Body of pancreas (tissue), 4 donors: Measurements from ENCODE around the gene CPXM2. TPM values are rescaled to one million over a fixed set of nuclear protein-coding genes. Genes with fewer than 3 reads are reported as not detected.

Source experiments
- ATAC-seq: fragments of 150-250 bp; one replicate; pipeline ENCODE4 v1.9.1; 2016
- DNase-seq, 4 donors: peaks; one replicate each; pipeline ENCODE4 v3.0.0-alpha.2; 2019
- H3K27ac ChIP-seq, 4 donors: fragments of 200-600 bp; sonication (generic); 1 replicate in 3 of 4; 2 replicates in 1 of 4; pipeline versions ENCODE4 v1.5.1 to v1.6.1; 2016 to 2019; ENCODE audit warnings: mild to moderate bottlenecking in 1 of 4, mixed read lengths in 1 of 4, moderate library complexity in 1 of 4
- H3K27me3 ChIP-seq, 2 donors: fragments of 200-600 bp; sonication (generic); one replicate each; pipeline ENCODE4 v1.6.0; 2016; ENCODE audit warnings: mild to moderate bottlenecking in 1 of 2
- H3K36me3 ChIP-seq, 2 donors: fragments of 200-600 bp; sonication (generic); replicated peaks in 1 of 2; 2 replicates each; pipeline ENCODE4 v1.5.1; 2016; ENCODE audit warnings: low read depth in 2 of 2; ENCODE audit not compliant: insufficient read depth in 1 of 2
- H3K4me1 ChIP-seq: fragments of 200-600 bp; sonication (generic); one replicate; pipeline ENCODE4 v1.6.0; 2016
- H3K4me3 ChIP-seq, 2 donors: fragments of 200-600 bp; sonication (generic); 1 replicate in 1 of 2; 2 replicates in 1 of 2; pipeline ENCODE4 v1.5.1; 2016 to 2019
- H3K9me3 ChIP-seq, 3 donors: fragments of 200-600 bp; sonication (generic); 1 replicate in 2 of 3; 2 replicates in 1 of 3; pipeline ENCODE4 v1.5.1; 2016
- POLR2A ChIP-seq, 3 donors: fragments of 450-650 bp; IDR thresholded peaks; one replicate each; pipeline ENCODE4 v1.6.1; 2016; ENCODE audit warnings: antibody characterized with exemption in 3 of 3, mild to moderate bottlenecking in 2 of 3
- WGBS, 2 donors: methylation state at CpG; one replicate each; pipeline ENCODE4 v1.1.5; 2017; 5-methylcytosine and 5-hydroxymethylcytosine counted together
- intact Hi-C: fragments of 100-400 bp; cut with DNase I; formaldehyde crosslinking; loops from one replicate; pipeline ENCODE4 v1.15.1; 2023
- total RNA-seq, 2 donors: library from RNA; depleted of rRNA; stranded (reverse); fragments of >200 nt; gene quantifications; one replicate each; pipeline ENCODE4 v1.1.0, GENCODE V29; 2016
- TF ChIP-seq, protein P1 (sequence below), 7 experiments: fragments of 450-650 bp in 4 of 7; fragments of 200-600 bp in 3 of 7; sonication (generic) in 3 of 7; IDR thresholded peaks; one replicate each; pipeline ENCODE4 v1.5.1; 2016 to 2019; ENCODE audit warnings: antibody characterized with exemption in 7 of 7

CPXM2 gene
- total RNA-seq, 2 donors from 2014 or later: 4.2 to 8.2 TPM

DNA sequence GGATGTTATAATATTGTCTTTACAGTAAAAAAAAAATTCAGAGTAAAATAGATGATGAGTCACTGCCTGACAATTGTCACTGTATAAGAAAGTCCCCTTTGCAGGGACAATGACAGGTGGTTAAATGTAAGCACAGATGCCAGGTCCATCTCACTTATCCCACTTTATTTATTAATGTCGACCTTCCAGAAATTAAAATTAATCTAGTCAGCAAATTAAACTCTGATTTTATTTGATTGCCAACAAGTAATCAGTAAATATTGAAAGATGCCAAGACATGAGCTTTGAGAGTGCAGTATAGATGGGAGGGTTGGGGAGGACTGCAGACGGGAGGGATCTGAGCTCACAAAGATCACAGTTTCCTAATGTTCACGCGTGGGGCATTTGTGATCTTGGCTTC is 50.9 kb downstream of the CPXM2 start:
- intact Hi-C loops: no loop called here
- TF ChIP-seq, protein P1, sequence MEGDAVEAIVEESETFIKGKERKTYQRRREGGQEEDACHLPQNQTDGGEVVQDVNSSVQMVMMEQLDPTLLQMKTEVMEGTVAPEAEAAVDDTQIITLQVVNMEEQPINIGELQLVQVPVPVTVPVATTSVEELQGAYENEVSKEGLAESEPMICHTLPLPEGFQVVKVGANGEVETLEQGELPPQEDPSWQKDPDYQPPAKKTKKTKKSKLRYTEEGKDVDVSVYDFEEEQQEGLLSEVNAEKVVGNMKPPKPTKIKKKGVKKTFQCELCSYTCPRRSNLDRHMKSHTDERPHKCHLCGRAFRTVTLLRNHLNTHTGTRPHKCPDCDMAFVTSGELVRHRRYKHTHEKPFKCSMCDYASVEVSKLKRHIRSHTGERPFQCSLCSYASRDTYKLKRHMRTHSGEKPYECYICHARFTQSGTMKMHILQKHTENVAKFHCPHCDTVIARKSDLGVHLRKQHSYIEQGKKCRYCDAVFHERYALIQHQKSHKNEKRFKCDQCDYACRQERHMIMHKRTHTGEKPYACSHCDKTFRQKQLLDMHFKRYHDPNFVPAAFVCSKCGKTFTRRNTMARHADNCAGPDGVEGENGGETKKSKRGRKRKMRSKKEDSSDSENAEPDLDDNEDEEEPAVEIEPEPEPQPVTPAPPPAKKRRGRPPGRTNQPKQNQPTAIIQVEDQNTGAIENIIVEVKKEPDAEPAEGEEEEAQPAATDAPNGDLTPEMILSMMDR (IDR thresholded peaks at IDR 0.05): no peak
- TF ChIP-seq POLR2A (IDR thresholded peaks at IDR 0.05): no peak
- no peaks in the 10 kb centered on the region for H3K4me1 ChIP-seq

DNA sequence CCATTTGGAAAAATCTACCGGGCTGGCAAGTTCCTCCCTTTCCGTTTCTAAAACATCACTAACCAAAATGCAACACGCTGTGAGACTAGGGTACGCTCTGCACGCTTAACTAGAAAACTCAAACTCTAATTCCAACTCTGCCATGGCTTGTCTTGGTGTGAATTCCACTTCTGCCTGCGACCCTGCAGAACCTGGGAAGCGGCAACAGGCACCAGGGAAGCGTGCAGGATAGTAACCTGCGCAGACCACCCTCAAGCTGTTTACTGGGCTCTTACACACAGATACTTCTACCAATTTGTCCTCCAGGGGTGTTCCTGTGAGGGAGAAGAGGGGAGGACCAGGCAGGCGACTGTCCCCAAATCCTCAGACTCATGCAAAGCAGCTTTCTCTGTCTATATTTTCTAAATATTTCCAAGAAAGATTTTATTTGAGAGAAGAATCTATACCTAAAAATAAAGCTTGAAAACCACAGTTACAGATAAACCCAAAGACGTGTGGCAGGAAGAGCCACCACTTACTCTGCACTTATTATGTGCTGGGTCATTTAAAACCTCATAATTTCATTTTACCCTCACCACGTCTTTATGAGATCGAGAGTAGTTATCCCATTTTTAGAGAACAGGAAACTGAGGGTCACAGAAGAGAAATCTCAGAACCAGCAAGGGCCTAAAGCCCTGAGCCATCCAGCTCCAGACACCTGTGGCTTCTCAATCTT is 52.9 kb downstream of the CPXM2 start:
- DNase-seq (no peak), ATAC-seq (no peak)
- TF ChIP-seq POLR2A (IDR thresholded peaks at IDR 0.05): no peak
- TF ChIP-seq, protein P1 (IDR thresholded peaks at IDR 0.05): no peak
- WGBS, 2 donors: 57 to 70% methylated on average over 13 of the region's 13 CpGs
- intact Hi-C loops: no loop called here
- Histone ChIP-seq H3K4me1 (no peaks in the 10 kb centered on the region), H3K36me3 (no peaks in the 10 kb centered on the region), H3K27ac (no peak overlapping the region), H3K9me3 (no peaks in the 10 kb centered on the region), H3K4me3 (no peak overlapping the region), H3K27me3 (no peaks in the 10 kb centered on the region)

More for the DNA sequence above, 50.9 kb downstream of the CPXM2 start:
- ATAC-seq (no peak), DNase-seq (no peak)
- Histone ChIP-seq H3K27me3 (no peaks in the 10 kb centered on the region), H3K27ac (no peak overlapping the region), H3K36me3 (no peaks in the 10 kb centered on the region), H3K4me3 (no peak overlapping the region), H3K9me3 (no peaks in the 10 kb centered on the region)
- 64 to 65% methylated on average over 4 of the region's 4 CpGs for WGBS, 2 donors

DNA sequence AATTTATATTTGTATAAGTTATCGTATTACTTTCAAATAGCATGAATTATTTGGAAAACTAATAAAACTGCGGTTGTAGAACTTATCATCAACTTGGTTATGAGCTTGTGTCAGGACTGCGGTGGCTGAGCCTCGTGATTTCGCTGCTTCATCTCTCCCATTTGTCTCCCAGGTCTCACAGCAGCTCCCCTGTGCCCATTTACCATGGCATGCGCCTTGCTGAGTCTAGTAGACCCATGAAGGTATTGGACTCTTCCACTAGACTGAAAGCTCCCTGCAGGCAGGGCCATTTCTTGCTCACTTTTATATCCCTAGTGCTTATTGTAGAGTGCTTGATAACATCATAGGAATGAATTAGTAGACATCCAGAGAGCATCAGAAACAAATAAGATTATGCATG is 53.9 kb downstream of the CPXM2 start:
- H3K4me1 ChIP-seq: no peaks in the 10 kb centered on the region
- no peak overlapping the region for H3K4me3 ChIP-seq
- intact Hi-C loops: no loop called here
- ATAC-seq: no peak
- WGBS, 2 donors: 74 to 75% methylated on average over 6 of the region's 6 CpGs
- no peaks in the 10 kb centered on the region for H3K36me3 ChIP-seq
- no peaks in the 10 kb centered on the region for H3K27me3 ChIP-seq
- H3K9me3 ChIP-seq: no peaks in the 10 kb centered on the region
- TF ChIP-seq, protein P1 (IDR thresholded peaks at IDR 0.05): no peak
- TF ChIP-seq POLR2A (IDR thresholded peaks at IDR 0.05): no peak
- DNase-seq: no peak
- no peak overlapping the region for H3K27ac ChIP-seq

DNA sequence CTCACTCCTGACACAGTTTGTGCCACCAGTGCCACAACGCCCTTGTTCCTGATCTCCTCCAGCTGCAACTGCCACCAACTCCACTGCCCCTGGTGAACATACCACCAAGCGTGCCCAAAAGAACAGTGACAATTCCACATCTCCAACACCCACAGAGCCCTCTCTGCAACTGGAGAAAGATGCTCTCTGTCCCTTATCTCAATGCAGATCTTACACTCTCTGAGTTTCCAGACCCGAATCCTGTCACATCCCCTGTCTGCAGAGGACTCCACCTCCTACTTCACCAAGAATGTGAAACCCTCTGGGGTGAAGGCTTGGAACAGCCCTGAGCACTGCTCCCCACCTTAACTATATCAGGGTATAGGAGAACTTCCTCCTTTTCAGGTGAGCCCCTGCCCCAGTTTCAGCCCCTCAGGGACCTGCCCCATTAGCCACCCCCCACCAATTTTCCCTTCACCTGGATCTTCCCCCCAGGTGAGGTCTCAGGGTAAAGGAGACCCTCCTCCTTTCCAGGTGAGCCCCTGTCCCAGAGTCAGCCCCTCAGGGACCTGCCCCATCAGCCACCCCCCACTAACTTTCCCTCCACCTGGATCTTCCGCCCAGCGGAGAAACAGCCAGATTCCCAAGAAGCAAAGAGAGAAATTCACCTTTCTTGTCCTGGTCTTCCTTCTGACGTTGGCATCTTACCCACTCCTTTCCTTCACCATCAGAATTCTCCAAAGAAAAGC is 55.0 kb downstream of the CPXM2 start:
- DNase-seq: no peak
- no peak overlapping the region for H3K27ac ChIP-seq
- no peaks in the 10 kb centered on the region for H3K36me3 ChIP-seq
- 46 to 52% methylated on average over 6 of the region's 6 CpGs for WGBS, 2 donors
- ATAC-seq: no peak
- H3K9me3 ChIP-seq: no peaks in the 10 kb centered on the region
- TF ChIP-seq POLR2A (IDR thresholded peaks at IDR 0.05): no peak
- TF ChIP-seq, protein P1 (IDR thresholded peaks at IDR 0.05): no peak
- no peaks in the 10 kb centered on the region for H3K27me3 ChIP-seq
- H3K4me3 ChIP-seq: no peak overlapping the region
- no peaks in the 10 kb centered on the region for H3K4me1 ChIP-seq
- intact Hi-C loops: no loop called here
